HuH-7 (cell line): Measurements from ENCODE around the gene CCDC142.

ENCODE experiments used
- DNase-seq: peaks from one replicate; pipeline ENCODE4 v3.0.0; 2011; ENCODE audit warnings: low spot score

The CCDC142 gene, protein sequence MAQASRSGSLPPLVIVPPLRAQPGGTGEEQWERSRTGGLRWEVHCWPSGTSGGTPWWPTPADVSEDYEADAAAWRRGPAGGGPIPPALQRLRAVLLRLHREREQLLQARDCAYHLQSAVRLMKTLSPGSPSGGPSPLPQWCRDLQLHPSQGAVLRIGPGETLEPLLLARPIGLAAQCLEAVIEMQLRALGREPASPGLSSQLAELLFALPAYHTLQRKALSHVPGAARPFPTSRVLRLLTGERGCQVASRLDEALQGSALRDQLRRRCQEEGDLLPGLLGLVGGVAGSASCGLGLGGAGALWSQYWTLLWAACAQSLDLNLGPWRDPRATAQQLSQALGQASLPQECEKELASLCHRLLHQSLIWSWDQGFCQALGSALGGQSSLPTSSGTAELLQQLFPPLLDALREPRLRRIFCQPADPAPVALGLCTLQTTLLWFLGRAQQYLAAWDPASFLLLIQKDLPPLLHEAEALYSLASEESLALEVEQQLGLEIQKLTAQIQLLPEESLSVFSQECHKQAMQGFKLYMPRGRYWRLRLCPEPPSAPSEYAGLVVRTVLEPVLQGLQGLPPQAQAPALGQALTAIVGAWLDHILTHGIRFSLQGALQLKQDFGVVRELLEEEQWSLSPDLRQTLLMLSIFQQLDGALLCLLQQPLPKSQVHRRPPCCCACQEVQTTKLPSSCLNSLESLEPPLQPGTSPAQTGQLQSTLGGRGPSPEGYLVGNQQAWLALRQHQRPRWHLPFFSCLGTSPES

DNA sequence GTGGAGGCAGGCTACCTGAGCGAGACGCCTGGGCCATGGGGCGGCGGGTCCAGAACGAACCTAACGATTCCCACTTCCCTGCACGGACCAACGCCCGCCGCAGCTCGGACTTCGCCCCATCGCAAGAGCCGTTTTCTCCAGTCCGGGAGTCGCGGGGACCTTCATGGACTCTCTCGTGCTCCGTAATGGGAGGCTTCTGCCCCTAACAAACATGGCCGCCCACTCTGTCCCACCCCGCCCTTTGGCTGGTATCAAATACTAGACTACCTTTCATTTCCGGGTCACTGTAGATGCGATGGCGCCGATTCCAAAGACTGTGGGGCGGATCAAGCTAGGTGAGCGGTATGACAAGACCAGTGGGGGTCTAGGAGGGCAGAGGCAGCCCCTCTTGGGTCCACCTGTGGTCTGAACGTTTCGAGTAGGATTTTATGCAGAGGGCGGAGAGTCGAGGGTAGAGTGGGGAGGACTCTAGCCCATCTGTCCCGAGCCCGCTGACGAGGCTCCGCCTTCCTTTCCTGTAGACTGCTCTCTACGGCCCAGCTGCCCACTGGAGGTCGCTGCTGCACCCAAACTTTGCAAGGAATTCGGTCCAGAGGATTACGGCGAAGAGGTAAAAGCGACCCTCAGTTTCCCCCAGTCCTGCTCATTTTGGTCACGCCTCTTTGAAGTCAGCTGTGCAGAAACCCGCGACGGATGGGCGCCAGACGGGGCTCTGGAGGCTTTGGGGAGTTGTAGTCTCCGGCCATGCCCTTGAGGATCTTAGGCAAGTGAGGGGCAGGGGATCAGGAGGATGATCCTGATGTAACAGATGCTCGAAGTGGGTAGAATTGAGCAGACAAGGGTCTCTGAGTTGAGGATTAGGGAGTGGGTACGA, at the start of gene CCDC142, which contains the start of gene TTC31:
Gene CCDC142, minus strand, starts transcription at position 198 of the 874 bp plus-strand sequence. Its CDS starts 161 bp downstream, at position 37.
Gene TTC31, plus strand, starts transcription at position 281 of the 874 bp plus-strand sequence. Its CDS starts 15 bp downstream, at position 296.
- DNase-seq, result peak; percentile 79

DNA sequence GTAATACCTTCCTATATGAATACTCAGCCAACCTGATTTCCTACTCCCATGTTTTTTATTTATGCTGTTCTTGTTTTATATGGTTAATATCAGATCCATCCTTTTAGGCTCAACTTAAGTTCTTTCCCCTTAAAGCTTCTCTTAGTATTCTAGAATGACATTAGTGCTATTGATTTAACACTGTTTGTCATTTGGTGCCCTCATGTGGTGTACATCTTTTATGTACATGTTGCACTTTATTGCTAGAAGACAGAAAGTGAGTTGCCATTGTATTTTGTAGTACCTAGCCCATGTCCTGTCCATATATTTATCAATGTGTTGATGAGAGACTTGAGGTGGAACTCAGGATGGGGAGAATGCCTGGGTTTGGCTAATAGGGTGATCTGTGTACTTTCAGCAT, 49.4 kb upstream of the CCDC142 start:
- peak; percentile 47 for DNase-seq

DNA sequence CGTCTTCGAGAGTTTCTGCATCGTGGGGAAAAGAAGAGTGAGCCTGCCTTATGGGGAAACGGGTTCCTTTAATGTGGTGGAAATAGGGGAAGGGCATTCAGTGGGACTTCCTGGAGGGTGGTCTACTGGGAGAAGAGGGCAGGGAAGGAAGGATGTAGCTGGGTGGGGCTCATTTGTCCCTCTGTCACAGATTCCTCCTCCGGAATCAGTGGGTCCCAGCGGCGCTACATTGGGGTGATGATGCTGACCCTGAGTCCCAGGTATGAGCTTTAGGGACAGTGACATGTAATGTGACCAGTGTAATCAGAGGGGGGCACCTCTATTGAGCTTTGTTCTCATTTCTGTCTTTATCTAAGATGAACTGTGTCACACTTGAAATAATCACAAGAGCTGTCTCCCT, 48.9 kb upstream of the CCDC142 start:
- no peak for DNase-seq

DNA sequence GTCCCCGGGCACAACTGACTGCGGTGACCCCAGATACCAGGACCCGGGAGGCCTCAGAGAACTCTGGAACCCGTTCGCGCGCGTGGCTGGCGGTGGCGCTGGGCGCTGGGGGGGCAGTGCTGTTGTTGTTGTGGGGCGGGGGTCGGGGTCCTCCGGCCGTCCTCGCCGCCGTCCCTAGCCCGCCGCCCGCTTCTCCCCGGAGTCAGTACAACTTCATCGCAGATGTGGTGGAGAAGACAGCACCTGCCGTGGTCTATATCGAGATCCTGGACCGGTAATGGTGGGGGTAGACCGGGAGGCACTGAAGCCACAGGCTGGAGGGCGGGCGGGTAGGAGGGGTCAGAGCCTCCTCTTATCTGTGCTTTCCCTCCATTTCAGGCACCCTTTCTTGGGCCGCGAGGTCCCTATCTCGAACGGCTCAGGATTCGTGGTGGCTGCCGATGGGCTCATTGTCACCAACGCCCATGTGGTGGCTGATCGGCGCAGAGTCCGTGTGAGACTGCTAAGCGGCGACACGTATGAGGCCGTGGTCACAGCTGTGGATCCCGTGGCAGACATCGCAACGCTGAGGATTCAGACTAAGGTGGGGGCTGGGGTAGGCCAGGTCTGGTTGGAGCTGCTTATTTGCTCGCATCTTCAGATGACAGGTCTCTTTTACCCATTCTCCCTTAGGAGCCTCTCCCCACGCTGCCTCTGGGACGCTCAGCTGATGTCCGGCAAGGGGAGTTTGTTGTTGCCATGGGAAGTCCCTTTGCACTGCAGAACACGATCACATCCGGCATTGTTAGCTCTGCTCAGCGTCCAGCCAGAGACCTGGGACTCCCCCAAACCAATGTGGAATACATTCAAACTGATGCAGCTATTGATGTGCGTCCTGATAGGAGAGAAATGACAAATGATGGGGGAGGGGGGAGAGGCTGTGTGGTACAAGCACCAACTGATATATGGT, 47.7 kb upstream of the CCDC142 start:
- no peak for DNase-seq

DNA sequence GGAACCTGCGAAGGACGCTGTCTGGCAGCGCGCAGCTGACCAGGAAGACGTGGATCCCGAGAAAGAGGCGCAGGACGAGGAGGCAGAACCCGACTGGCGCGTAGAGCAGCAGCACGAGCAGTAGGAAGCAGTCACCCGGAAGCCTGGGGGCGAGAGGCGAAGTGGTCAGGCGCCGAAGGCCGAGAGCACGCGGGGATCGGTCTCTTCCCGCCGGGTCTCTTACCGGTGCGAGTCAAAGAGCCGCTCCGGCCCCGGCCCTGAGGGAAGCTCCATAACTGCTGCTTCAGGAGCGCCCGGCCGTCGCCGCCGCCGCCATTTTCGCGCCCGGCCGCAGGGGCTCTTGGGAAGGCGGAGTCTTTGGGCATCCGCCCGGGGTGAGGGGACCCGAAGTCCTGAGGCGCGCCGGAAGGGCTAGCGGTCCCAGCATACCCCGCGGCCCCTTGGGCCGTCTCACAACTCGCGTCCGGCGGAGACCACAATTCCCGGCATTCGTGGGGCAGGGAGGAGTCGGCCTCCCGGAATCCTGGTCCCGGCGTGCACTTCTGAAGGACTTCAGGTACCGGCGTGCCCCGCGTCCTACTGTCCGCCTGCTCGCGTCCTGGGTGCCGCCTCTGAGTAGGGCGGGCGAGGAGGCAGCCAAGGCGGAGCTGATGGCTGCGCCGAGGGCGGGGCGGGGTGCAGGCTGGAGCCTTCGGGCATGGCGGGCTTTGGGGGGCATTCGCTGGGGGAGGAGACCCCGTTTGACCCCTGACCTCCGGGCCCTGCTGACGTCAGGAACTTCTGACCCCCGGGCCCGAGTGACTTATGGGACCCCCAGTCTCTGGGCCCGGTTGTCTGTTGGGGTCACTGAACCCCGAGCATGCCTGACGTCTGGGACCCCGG, 46.8 kb upstream of the CCDC142 start, which contains the start of the genes AUP1 and HTRA2:
Gene AUP1, minus strand, starts transcription at position 350 of the 882 bp plus-strand sequence. Its CDS starts 77 bp downstream, at position 273.
Gene HTRA2, plus strand, starts transcription at position 577 of the 882 bp plus-strand sequence. Its CDS starts 74 bp downstream, at position 651.
- DNase-seq, result peak; percentile 98

DNA sequence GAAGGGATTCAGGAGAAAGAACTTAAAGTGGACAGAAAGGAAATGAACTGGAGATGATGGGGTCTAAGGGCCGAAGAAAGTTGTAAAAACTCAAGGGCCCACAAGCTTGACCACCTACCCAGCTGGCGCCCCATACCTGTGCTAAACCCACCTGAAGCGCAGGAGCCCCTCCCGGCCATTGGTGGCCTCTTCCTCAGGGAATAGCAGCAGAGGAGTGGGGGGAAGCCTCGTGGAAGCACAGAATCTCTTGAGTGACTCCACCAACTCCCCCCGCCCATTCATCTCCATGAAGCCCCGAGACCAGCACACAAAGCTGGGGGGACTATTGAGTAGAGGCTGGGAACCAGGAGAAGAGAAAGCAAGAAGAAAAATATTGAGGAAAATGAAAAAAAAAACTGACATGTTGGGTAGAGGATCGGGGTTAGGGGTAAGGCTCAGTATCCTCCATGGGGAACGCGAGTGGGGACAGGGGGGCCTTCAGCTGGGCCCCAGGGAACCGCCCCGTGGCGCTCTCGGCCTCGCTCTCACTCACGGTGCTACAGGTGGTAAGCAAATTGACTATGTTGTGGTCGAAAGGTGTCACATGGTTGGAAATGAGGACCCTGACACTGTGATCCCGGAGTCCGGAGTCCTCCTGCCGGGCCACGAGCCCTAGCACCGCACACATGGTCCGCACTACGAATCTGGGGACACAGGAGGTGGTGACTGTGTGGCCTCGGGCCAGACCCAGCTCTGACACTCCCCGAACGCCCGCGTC, 46.0 kb upstream of the CCDC142 start:
- no peak for DNase-seq

DNA sequence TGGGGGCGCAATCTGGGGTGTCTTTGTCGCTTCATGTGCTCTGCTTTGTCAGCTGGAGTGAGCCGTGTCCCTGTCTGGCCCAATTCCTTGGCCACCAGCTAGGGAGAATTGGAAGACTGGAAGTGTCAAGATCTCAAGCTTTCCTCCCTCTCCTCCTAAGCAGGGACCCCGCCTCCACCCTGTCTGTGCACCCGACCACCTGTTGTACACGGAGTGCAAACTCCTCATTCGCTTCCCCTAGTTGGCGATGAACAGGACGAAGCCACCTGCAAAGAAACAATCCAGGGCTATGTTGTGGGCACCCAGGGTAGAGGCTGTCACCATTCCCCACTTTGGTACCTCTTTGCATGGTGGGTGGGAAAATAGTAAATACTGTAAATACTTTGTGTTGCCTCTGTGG, 44.9 kb upstream of the CCDC142 start:
- no peak for DNase-seq

DNA sequence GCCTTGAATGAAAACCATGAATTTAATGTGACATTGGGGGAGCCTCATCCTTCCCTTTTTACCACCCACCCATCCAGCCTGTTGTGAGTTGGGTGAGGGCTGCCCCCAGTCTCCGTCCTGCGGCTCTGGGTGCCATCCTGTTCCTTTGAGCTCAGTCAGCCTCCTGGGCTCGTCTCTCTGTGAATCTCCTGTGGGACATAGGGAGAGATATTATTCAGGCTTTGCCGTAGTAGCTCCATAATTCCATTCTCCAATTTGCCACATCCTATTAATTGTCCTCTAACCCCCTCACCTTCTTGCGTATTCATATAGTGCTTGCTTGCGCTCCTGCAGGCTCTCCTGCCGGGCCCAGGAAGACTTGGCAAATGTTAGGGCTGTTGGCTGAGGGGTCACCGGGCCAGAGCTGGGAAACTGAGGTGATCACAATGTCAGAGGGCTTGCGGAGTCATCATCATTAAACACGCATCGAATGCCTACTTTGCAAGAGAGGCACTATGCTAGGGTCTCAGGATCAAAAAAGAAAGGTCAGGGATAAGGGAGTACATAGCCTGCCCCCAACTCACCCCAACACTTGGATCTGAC, 43.9 kb upstream of the CCDC142 start:
- no peak for DNase-seq

DNA sequence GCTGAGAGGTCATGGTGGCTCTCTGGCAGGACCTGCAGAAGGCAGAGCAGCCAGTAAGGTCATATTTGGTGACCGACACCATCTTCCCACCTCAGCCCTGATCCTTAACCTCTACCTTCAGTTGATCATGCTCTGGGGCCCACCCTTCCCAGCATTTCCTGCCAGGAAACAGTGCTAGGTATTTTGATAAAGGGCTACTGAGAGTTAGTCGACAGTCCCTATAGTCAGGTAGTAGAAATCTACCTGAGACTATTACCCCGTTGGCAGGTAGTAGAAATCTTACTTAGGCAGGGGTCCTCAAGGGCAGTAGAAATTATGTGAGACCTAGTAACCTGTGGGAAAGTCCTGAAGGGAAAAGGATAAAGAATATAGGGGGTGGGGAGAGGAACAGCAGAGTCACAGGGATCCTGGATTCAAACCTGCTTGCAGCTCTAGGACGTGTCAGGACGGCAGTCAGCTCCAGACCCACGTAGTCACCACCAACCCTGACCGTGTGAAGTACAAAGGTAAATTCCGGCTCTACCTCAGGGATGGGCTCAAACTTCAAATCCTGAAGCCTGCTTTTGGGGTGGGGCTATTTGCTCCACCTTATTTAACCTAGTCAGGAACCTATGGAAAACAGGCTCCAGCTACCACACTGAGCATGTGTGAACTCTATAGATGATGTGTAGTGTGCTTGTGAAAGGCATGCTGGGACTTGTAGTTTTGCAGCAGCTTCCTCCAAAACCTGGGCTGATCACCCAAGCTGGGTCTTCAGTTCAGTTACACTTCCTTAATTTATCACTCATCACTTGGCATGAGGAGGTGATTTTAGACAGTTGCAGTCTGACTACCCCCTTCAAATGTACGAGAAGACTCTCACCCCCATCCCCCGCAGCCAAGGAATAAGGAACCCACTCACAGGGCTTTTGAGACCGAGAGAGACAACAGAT, 43.2 kb upstream of the CCDC142 start, which contains the start of gene DQX1:
Gene DQX1, minus strand, starts transcription at position 515 of the 932 bp plus-strand sequence. Its CDS starts 502 bp downstream, at position 13.
- DNase-seq, result peak; percentile 51

DNA sequence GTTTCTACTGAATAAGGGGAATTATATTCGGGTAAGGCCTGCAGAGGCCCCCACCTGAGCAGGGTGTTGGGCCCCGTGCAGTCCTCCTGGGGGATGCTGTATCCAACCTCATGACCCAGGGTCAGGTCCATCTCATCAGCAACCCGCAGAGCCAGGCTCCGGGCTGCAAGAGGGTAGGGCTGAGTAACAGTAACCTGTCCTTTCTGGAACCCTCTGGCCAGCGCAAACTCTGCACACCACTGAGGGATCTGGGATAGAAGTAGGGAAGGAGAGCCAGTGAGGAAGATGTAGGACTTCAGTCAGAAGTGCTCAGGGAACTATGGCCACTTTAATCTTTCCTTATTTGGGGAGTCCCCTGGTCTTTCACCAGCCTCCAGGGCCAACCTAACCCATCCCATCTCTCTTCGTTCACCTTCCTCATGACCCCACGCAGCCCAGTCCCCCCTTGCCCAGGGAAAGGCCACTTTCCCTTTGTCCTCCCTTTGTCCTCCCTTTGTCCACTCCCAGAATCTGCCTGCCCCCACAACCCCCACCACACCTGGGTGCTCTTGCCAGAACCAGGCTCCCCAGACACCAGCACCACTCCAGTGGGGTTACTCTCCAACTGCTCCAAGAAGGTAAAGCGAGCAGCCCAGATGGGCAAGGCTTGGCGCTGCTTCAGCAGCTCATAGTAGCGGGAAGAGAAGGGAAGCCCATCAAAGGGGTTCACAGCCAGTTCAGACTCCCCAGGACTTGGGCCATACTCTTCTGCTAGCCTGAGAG, 42.3 kb upstream of the CCDC142 start:
- DNase-seq, result no peak

DNA sequence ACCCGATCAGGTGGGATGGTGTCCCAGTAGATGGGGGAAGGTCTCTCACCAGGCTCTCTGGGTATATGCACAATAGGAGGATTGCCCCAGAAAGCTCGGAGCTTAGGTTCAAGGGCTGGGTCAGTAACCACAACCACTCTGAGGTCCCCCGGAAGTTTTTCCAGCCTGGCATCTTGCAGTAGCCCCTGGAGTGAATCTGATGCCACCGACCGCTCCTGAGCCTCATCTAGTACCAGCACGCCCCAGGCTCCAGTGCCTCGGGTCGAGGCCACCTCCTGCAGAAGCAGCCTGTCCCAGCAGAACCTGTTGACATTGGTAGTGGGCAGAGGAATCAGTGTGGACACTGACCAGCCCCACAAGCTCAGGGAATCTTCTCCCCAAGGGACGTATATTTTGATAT, 41.2 kb upstream of the CCDC142 start:
- no peak for DNase-seq

DNA sequence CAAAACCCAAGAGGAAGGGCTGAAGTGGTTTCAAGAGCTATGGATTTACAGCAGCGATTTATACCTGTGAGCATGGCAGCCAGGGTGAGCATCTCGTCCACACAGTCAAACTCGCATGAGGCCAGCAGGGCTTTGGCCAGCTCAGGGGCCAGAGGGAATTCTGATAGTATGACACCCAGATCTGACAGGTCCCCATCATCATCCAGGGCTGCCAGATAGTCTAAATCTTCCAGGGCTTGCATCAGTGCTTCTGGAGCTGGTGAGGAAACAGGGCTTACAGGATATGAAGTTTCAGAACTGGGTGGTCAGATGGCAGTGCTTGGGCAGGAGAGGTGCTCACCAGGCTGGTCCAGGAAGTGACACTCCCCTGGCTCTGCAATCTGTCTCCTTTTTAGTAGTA, 39.7 kb upstream of the CCDC142 start:
- DNase-seq, result no peak

DNA sequence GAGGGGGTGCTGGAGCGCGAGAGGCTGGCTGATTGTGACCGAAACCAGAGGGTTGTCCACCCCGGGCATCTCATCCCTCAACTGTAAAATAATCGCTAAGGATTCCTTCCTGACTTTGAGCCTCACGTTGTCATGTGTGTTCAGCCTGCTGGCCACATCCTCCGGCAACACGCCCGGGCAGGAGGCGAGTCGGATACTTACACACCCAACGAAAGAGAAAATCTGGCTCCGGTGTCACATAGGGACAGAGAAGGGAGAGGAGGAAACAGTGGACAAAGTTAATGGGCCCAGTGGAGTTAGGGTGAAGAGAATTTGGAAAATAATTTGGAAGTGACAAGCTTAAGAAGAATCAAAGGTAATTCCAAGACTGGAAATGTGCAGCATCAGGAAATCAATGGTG, 33.9 kb upstream of the CCDC142 start:
- no peak for DNase-seq

DNA sequence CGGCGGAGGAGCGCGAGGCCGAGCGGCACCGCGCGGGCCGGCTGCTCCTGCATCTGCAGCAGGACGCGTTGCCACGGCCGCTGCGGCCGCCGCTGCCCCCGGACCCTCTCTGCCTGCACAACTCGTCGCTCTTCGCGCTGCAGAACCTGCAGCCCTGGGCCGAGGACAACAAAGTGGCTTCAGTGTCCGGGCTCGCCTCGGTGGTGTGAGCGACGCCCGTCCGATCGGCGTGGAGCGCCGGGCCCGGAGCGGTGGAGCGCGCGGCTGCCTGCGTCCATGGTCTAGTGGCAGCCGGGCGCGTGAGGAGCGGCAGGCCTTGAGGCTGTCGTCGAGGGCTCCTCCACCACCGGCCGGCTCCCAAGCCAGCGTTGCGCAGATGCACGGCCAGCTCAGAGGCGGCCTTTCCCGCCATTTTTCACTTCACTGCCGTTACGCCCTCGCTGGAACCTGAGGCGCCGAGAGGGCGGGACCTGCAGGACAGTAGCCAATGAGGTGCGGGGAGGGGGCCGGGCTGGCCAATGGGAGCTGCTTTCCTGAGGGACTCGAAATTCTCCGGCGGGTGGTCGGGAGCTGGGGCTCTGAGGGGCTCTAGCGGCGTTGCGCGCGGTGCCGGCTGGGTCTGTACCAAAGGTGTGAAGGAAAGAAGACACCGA, 33.3 kb upstream of the CCDC142 start:
- no peak for DNase-seq

DNA sequence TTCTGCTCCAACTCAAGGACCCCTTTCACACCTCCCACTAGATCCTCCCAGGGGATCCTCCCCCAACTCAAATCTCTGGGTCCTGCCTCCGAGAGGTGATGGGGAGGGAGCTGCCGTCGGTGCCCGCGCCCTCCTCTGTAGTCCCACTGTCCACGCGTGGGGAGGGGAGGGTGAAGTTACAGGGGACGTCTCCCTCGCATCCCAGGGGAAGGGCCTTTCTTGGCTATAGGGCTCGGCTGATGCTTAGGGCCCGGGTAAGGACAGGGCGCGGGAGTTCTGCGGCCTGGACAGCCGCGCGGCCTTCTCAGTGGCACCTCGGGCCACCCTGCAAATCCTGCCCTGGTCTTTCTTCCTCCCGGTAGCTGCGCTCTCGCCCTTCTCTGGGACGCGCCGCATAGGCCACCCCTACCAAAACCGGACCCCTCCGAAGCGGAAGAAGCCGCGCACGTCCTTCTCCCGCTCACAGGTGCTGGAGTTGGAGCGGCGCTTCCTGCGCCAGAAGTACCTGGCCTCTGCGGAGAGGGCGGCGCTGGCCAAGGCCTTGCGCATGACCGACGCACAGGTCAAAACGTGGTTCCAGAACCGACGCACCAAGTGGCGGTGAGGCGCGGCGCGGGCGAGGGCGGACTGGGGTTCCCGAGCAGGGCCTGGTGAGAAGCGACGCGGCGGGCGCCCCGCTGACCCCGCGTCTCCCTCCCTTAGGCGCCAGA, 32.6 kb upstream of the CCDC142 start:
- DNase-seq, result no peak
